ENCODE data around the gene CADPS2. TPM values are rescaled to one million over a fixed set of nuclear protein-coding genes. Genes with fewer than 3 reads are reported as not detected.

The CADPS2 gene
- total RNA-seq, 2 experiments from 2014 or later, result not detected

- TF ChIP-seq CTCF (conservative IDR thresholded peaks at IDR 0.05; ENCODE audit: low read length) (no peak), EZH2phosphoT487 (IDR thresholded peaks at IDR 0.05; ENCODE audit: borderline replicate concordance, low read depth, low read length) (no peak)
- intact Hi-C loops (cut with micrococcal nuclease; ENCODE audit: unreplicated experiment), result no loop called here
- Histone ChIP-seq H2AFZ (ENCODE audit: low read length) (no peak overlapping the region), H3K36me3 (ENCODE audit: insufficient read depth, low read length) (no peaks in the 10 kb centered on the region), H3K4me1 (ENCODE audit: insufficient read depth, low read length, poor library complexity, severe bottlenecking) (no peaks in the 10 kb centered on the region), H3K79me2 (ENCODE audit: insufficient read depth, low read depth, low read length) (no peaks in the 10 kb centered on the region), H3K4me2 (ENCODE audit: low read length) (no peak overlapping the region), H3K27ac (ENCODE audit: low read depth, low read length, poor library complexity, severe bottlenecking) (no peak overlapping the region), H4K20me1 (ENCODE audit: insufficient read depth, low read length) (no peaks in the 10 kb centered on the region), H3K9me2 (ENCODE audit: insufficient read depth, low read length) (no peaks in the 10 kb centered on the region), H3K4me3 (ENCODE audit: low read depth, low read length, poor library complexity, severe bottlenecking) (no peak overlapping the region), H3K9me3 (ENCODE audit: low read length) (no peaks in the 10 kb centered on the region)
- no TSS peak for BruUV-seq (replicated peaks)
- no peak for DNase-seq (ENCODE audit: low spot score)
- CTCF ChIA-PET (ENCODE audit: unreplicated experiment), result no interaction called here
- POLR2A ChIA-PET, result no interaction called here
Observed at GRCh38 chr7:122600630-122601029, 285.6 kb downstream of the CADPS2 start.

GRCh38 chr7:122600042-122600441 lies 286.2 kb downstream of the CADPS2 start:
- H3K36me3 ChIP-seq (ENCODE audit: insufficient read depth, low read length), result no peaks in the 10 kb centered on the region
- no peaks in the 10 kb centered on the region for H3K4me1 ChIP-seq (ENCODE audit: insufficient read depth, low read length, poor library complexity, severe bottlenecking)
- H4K20me1 ChIP-seq (ENCODE audit: insufficient read depth, low read length), result no peaks in the 10 kb centered on the region
- H3K9me2 ChIP-seq (ENCODE audit: insufficient read depth, low read length), result no peaks in the 10 kb centered on the region
- H3K27ac ChIP-seq (ENCODE audit: low read depth, low read length, poor library complexity, severe bottlenecking), result no peak overlapping the region
- no peak for TF ChIP-seq EZH2phosphoT487 (IDR thresholded peaks at IDR 0.05; ENCODE audit: borderline replicate concordance, low read depth, low read length)
- TF ChIP-seq CTCF (conservative IDR thresholded peaks at IDR 0.05; ENCODE audit: low read length), result no peak
- H3K4me2 ChIP-seq (ENCODE audit: low read length), result no peak overlapping the region
- DNase-seq (ENCODE audit: low spot score), result no peak
- H2AFZ ChIP-seq (ENCODE audit: low read length), result no peak overlapping the region
- ChIA-PET CTCF (ENCODE audit: unreplicated experiment) (no interaction called here), POLR2A (no interaction called here)
- no TSS peak for BruUV-seq (replicated peaks)
- no peaks in the 10 kb centered on the region for H3K9me3 ChIP-seq (ENCODE audit: low read length)
- H3K4me3 ChIP-seq (ENCODE audit: low read depth, low read length, poor library complexity, severe bottlenecking), result no peak overlapping the region
- H3K79me2 ChIP-seq (ENCODE audit: insufficient read depth, low read depth, low read length), result no peaks in the 10 kb centered on the region
- intact Hi-C loops (cut with micrococcal nuclease; ENCODE audit: unreplicated experiment), result no loop called here

- no peak for DNase-seq (ENCODE audit: low spot score)
- BruUV-seq (replicated peaks), result no TSS peak
- intact Hi-C loops (cut with micrococcal nuclease; ENCODE audit: unreplicated experiment), result no loop called here
- no peaks in the 10 kb centered on the region for H3K79me2 ChIP-seq (ENCODE audit: insufficient read depth, low read depth, low read length)
- H3K4me3 ChIP-seq (ENCODE audit: low read depth, low read length, poor library complexity, severe bottlenecking), result no peak overlapping the region
- H4K20me1 ChIP-seq (ENCODE audit: insufficient read depth, low read length), result no peaks in the 10 kb centered on the region
- ChIA-PET CTCF (ENCODE audit: unreplicated experiment) (no interaction called here), POLR2A (no interaction called here)
- H3K4me2 ChIP-seq (ENCODE audit: low read length), result no peak overlapping the region
- no peaks in the 10 kb centered on the region for H3K9me3 ChIP-seq (ENCODE audit: low read length)
- TF ChIP-seq EZH2phosphoT487 (IDR thresholded peaks at IDR 0.05; ENCODE audit: borderline replicate concordance, low read depth, low read length), result no peak
- no peak for TF ChIP-seq CTCF (conservative IDR thresholded peaks at IDR 0.05; ENCODE audit: low read length)
- no peaks in the 10 kb centered on the region for H3K9me2 ChIP-seq (ENCODE audit: insufficient read depth, low read length)
- H2AFZ ChIP-seq (ENCODE audit: low read length), result no peak overlapping the region
- H3K4me1 ChIP-seq (ENCODE audit: insufficient read depth, low read length, poor library complexity, severe bottlenecking), result no peaks in the 10 kb centered on the region
- no peaks in the 10 kb centered on the region for H3K36me3 ChIP-seq (ENCODE audit: insufficient read depth, low read length)
- H3K27ac ChIP-seq (ENCODE audit: low read depth, low read length, poor library complexity, severe bottlenecking), result no peak overlapping the region
Observed at GRCh38 chr7:122597277-122597676, 289.0 kb downstream of the CADPS2 start.
